GM19455 (cell line): ENCODE data around the gene IGF2R.

Experiments used
- ATAC-seq: cut with Tn5 transposase; IDR thresholded peaks from one replicate; pipeline ENCODE4 v1.9.1; 2021; ENCODE audit not compliant: unreplicated experiment

Gene IGF2R

DNA sequence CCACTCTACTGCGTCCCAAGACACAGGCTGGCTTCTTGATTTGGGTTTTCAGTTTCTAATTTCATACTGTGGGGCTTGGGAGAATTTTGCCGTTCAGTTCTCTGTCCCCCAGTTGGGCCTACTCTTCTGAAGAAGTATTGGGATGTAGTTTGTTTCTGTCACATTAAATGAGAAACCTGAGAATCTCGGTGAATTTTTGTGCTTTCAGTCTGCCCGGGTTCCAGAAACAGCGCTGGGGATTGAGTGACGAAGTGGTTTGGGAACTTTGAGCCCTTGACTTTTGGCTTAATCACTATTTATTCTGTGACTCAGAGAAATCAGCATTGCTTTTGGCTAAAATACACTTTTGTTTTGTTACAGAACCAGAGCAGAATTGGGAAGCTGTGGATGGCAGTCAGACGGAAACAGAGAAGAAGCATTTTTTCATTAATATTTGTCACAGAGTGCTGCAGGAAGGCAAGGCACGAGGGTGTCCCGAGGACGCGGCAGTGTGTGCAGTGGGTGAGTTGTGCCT lies 74.0 kb downstream of the IGF2R start:
- no peak for ATAC-seq

DNA sequence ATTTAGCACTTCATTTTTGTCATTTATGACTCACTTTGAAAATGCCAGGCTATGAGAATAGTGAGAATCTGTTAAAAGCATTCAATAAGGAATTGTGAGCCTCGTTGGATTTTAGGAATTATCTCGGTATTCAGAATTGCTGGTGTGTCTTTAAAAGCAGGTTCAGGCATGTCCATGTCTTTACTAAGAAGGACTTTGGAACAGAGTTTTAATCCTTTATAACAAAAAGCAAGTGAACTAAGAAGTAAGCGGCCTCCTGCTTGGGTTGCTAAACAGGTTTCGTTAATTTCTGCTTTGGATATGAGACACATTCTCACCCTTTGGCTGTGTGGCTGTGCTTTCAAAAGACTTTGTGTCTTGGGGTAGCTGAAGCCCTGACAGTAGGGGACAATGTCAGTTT lies 74.9 kb downstream of the IGF2R start:
- no peak for ATAC-seq

DNA sequence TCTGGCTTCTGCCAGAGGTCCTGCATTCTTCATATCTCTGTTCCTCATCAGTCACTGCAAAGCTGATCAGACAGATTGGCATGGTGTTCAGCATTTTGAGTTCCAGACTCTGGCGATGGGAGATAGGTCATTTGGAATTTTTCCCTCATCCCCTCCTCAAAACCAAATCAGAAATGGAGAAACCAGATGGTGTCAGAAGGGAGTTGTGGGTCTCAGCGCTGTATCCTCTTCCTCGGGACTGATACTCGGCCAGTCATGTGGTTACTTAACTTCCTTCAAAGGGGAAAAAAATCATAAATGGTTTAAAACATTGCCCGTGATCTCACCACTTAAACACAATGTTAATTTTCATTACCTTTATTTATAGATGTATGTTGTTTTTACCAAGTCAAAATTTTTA lies 75.8 kb downstream of the IGF2R start:
- no peak for ATAC-seq

DNA sequence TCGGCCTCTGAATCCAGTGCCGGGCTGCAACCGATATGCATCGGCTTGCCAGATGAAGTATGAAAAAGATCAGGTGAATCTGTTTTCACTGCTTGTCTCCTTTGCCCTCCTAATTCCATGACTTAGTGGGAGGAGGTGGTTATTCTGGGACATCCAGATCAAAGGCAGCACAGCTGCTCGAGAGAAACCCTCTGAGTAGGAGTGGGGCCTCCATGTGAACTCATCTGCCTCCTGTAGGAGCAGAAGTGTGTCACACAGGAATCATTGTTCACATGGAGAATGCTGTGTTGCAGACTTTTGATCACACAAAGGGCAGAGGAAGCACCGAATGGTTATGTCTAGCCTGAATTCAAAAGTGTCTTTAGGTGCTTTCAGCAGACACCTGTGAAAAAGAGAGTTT lies 79.6 kb downstream of the IGF2R start:
- ATAC-seq: no peak

DNA sequence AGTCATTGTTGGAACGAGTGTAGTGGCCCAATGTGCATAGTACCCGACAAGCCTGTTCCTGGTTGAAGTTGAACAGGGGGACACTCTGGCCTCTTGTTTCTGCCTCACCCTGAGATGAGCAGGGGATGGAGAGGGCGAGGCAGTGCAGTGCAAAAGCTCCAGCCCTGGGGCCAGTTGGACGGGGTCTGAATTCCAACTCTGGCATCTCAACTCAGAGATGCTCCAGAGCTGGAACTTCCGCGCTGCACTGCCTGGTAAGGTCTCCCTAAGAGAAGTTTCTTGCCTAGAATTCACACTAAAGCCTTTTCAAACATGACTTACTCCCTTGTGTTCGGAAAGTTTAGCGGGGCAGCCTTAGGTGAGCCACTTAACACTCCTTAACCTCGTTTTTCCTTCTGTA lies 80.5 kb downstream of the IGF2R start:
- ATAC-seq: no peak

DNA sequence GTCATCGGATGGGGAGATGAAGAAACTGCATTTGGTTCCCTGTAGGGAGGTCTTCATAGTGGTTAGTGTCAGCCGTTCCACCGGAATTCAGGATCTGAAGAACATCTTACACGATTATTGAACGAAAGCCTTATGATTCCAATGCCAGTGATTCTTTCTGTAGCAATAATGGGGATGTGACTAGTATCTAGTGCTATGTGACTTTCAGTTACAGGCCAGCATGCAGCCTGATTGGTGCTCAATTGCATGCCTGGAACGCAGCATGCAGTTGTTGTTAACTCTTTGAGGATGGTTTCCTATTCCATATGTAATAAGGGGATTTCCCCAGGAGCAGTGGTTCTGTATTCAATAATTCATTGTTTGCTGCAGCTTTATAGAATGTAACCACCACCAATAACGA lies 81.1 kb downstream of the IGF2R start:
- ATAC-seq: no peak

DNA sequence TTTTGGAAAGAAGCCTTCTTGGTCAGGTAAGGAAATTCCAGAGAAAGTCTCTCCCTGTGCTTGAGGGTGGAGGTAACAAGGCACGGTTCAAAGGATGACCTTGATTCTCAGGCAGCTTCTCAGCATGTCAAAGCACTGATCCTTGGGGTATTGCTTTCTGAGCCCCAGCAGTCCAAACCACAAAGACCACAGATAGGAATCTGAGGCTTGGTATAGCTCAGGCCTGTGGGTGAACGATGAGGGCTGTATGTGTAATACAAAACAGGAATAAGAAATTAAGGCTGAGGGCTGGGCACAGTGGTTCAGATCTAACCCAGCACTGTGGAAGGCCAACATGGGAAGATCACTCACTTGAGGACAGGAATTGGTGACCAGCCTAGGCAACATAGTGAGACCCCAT lies 82.5 kb downstream of the IGF2R start:
- no peak for ATAC-seq

DNA sequence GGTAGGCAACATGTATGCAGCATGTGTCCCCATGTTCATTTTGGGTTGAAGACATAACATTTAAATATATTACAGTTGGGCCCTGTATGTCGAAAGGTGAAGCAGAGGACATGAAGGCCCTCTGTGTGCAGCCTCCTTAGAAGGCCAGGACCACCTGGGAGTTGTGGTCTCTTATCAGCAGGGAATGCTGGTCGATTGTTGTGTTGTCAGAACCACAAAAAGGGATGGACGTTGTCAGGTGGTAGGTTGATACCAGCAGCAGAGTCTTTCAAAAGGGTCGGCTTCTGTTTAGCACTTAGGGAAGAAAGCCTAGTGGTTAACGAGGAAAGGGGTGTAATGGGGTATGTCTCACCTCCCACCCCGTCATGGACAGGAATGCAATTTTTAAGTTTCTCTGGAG lies 85.4 kb downstream of the IGF2R start:
- ATAC-seq: no peak

DNA sequence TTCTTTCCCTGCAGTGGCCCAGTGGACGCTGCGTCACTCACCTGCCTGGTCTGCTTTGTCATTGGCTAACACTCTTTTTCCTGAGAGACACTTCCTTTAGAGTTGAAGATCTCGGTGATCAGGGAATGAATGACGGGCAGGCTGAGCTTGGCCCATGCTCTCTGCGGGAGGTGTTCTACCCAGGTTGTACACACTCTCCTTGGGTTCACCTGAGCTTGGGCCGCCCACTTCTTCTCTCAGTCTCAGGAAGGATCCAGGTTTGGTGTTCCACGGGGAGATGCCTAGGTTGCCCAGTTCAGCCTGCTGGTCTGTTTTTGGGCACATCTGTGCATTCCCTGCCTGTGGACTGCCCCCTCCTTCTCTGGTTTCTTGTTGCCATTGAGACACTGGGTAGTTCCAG lies 86.0 kb downstream of the IGF2R start:
- ATAC-seq: no peak

DNA sequence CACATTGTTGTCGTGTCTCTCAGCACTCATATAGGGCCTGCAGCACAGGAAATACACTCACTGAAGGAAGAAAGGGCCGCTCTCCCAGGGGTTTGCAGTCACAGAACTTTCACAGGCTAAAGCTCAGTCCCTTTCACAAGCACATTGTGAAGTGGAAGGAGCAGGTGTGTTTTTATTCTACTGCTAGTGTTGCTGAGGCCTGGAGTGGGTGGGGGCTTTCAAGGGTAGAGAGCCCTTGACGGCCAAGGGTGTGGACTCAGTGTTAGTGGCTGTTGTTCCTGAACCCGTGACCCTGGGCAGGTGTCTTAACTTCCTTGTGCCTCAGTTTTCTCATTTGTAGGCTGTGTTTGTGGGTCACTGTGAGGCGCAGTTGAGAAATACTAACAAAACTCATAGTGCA lies 86.5 kb downstream of the IGF2R start:
- no peak for ATAC-seq

DNA sequence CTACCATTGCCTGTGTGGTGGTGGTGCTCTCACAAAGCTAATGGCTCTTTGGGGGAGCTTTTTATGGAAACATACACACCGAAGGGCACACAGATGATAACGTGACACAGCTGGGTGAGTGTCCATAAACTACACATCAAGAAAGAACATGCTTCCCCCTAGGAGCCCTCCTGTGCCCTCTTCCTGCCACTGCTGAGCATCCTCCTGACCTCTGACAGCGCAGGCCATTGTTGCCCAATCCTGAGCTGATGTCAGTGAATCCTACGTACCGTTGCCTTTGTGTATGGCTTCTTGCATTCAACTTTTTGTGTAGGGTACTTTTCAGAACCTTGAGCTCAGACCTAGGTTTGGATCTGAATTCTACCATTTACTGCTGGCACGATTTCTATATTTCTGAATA lies 86.9 kb downstream of the IGF2R start:
- no peak for ATAC-seq

DNA sequence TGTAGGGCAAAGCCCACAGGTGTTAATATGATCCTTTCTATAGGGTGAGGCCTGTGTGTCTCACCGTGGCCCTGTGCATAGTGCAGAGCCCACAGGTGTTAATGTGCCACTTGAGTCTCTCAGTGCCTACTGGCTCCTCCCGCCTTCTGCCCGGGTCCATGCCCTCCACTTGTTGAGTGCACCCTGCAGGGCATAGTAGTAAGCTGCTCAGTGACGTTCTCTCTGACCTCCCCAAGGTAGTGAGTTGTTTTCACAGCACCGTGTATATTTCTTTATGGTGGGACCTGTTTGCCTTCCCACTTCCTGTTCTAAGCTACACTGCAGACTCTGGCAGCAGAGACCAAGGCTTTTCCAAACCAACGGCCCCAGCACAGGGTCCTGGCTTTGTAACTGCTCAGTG lies 88.2 kb downstream of the IGF2R start:
- ATAC-seq: no peak

DNA sequence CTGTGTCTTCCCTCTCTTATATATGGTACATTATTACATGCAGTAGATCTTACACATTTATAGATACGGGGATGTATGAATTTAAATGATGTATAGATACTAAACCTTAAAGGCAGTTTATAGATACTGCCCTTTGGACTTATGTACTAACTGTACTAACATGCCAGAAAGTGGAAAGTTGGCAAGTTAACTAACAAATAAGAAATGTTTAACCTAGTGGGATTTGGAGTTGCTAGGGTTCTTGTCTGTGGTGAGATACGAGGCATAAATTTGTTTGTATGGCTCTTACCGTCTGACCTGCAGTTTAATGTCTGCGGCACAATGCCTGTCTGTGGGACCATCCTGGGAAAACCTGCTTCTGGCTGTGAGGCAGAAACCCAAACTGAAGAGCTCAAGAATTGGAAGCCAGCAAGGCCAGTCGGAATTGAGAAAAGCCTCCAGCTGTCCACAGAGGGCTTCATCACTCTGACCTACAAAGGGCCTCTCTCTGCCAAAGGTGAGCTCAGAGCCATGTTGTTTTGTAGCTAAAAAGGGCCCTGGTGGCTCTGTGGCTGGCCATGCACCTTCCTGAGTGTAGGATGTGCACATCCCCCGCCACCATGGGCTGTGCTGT lies 89.8 kb downstream of the IGF2R start:
- ATAC-seq: no peak

DNA sequence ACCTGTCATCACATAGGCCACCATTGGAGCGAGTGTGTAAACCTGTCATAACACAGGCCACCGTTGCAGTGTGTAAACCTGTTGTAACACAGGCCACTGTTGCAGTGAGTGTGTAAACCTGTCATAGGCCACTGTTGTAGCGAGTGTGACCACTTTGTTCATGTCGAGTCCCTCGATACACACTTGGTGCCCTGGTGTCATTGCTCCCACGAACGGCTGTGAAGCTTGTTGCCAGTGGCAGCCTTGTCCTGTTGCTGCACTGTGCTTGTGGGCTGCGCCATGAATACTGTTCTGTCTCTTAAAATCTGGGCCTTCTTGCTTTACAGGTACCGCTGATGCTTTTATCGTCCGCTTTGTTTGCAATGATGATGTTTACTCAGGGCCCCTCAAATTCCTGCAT lies 91.3 kb downstream of the IGF2R start:
- no peak for ATAC-seq

DNA sequence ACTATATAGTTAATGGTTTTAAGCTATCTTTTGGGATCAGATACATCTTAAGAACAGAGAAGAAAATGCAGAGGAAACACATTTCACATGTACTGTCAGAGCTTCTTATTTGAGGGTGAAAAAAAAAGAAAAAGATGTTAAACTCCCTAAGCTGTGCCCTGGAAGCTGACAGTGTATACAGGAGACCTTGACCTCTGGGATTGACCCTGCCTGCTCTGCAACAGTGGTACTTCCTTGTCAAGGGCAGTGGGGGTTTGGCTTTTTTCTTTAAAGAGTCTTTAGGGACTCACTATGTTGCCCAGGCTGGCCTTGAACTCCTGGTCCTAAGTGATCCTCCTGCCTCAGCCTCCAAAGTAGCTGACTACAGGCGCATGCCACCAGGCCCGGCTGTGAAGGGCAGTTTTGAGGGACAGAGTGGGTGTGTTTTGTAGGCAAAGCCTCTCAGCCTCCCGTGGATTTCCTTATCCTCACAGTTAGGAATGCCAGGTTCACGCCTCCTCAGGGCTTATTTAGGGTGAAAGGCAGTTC lies 92.1 kb downstream of the IGF2R start:
- no peak for ATAC-seq

DNA sequence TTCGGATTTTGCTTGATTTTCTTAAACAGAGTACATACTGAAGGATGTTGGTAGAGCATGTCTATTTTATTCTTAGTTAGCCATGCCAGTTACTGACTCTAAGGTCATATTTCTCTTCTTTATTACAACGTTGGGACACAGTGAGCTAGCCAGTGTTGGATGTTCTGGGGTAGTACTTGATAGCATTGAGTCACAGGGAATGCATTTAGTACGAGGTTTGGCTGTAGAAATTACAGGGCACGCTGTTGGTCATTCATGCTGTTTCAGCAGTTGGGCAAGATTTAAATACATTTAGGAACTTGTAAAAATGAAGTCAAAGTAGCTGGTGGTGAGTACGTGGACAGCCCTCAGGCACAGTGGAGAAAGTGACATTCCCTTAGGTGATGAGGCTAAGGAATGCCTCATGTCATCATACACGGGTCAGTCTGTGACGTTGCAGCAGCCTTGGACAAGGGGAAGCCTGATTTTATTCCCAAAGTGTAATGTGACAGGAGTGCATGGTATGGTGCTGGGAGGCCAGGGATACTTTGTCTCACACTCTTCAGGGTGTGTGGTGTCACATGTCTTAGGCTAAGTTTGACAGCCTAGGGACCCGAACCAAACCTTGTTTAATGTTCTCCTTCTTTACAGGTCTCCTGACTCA lies 95.0 kb downstream of the IGF2R start:
- no peak for ATAC-seq

DNA sequence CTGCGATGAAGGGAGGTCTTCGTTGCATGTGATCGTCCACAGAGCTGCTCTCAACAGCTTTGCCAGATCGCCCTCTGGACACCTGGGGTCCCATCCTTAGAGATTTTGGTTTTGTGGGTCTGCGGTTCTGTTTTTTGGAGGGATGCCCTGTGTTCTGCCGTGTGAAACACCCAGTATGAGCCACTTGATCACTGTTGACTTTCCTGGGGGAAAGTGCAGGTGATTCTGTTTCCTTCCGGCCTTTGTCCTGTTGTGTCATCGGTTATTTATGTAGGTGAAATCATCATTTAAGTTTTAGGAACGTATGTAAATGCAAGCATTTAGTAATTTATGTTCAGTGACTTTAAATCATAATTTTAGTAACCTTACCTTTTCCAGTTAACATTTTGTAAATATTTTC lies 96.3 kb downstream of the IGF2R start:
- ATAC-seq: no peak

DNA sequence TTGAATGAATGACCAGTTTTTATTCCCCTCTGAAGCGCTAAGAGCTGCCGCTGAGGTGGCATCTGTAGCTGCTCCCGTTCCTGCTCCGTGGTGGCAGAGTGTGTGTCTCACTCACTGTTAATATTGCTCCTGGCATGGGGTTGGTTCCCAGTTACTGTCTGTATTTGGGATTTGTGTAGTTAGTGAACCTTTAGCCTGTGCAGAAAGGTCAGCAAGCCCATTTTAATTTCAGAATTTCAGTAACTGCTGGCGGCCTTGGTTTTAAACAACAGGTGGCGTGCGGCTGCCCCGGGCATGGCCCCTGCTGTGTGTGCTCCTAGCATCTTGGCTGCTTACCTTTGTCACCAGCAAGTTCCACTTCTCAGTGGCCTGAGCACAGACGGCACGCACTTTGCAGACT lies 98.7 kb downstream of the IGF2R start:
- no peak for ATAC-seq

DNA sequence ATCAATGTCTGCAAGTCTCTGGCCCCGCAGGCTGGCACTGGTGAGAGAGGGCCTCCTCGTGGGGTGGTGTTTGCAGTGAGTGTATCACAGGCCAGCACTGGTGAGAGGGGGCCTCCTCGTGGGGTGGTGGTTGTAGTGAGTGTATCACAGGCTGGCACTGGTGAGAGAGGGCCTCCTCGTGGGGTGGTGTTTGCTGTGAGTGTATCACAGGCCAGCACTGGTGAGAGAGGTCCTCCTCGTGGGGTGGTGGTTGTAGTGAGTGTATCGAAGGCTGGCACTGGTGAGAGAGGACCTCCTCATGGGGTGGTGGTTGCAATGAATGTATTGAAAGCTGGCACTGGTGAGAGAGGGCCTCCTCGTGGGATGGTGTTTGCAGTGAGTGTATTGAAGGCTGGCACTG lies 99.5 kb downstream of the IGF2R start:
- no peak for ATAC-seq

DNA sequence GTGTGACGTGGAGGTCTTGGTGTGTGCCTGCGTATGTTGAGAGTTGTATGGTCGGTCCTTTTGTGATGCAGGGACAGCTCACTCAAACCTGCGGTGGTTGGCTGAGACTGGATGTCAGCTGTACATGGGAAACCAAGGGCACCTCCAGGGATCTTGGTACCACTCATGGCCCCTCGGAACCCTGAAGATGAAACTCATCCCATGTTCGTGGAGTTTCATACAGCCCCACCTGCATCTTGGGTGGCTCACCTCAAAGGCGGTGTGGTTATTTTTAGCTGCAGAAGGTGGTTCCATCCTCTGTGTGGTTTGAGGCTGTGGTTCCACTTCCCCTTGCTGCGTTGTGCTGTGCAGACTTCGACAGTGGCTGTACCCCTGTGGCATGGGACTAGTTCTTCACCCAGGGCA lies 100.2 kb downstream of the IGF2R start:
- peak; percentile 96 for ATAC-seq

DNA sequence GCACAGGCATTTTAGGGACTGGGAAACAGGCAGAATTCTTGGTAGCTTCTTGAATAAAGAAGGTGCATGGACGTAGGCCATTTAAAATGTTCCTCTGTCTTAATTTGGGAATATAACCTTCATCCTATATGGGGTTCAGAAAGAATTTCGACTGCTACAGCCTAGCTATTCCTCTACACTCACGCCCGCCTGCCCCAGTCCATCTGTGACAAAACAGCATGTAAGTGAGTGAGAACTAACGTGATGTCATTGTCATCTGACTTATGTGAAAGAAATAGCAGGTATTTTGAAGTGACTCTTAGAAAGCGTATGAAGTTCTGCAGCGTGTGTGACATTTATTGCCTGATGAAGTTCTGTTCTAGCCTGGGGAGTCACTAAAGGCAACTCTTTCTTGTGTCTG lies 100.6 kb downstream of the IGF2R start:
- no peak for ATAC-seq

DNA sequence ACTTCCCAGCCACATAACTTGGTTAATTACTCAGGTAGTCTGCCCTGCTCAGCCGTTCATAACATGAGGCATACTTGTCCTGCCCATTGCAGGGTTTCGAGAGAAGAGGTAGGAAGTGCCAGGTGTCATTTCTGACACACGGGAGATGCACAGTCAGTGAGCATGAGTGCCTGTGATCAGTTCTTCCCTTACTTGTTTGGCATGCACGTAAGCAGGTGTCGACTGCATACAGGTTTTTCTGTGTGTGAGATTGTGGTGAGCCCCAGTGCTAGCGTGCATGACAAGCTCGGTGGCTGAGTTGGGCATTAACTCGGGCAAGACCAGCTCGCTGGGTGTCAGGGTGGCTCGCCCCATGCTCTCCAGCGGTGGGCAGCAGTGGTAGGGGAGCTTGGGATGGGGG lies 101.5 kb downstream of the IGF2R start:
- no peak for ATAC-seq

DNA sequence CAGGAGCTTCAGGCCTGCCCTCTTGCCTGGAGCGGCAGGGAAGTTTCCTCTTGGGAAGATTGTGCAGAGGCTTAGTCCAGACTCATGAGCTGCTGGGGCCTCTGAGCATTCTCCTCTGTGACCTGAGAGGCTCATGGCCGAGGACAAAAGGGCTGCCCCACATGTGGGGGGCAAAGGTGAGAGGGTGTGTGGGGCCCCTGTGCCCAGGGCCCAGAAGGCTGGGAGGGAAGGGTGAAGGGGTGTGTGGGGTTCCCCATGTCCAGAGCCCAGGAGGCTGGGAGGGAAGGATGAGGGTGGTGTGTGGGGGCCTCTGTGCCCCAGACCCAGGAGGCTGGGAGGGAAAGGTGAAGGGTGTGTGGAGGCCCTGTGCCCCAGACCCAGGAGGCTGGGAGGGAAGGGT lies 101.9 kb downstream of the IGF2R start:
- no peak for ATAC-seq
